Stimulated activated CD4-positive, alpha-beta T cell treated with anti-CD3 and anti-CD28 coated beads, TNF-alpha, amount 100 ng/mL, for 48 hours (primary cell): ENCODE results near the gene URI1.
"Not testable (repeated sequence)": the region's sequence is repeated elsewhere in the genome, so short reads cannot be mapped to it uniquely, and the experiment has no call there.

Source experiments
- DNase-seq, 3 donors: peaks; one replicate each; pipeline ENCODE4 v3.0.0-alpha.2; 2020; ENCODE audit warnings: low read depth in 3 of 3

URI1 gene

DNA sequence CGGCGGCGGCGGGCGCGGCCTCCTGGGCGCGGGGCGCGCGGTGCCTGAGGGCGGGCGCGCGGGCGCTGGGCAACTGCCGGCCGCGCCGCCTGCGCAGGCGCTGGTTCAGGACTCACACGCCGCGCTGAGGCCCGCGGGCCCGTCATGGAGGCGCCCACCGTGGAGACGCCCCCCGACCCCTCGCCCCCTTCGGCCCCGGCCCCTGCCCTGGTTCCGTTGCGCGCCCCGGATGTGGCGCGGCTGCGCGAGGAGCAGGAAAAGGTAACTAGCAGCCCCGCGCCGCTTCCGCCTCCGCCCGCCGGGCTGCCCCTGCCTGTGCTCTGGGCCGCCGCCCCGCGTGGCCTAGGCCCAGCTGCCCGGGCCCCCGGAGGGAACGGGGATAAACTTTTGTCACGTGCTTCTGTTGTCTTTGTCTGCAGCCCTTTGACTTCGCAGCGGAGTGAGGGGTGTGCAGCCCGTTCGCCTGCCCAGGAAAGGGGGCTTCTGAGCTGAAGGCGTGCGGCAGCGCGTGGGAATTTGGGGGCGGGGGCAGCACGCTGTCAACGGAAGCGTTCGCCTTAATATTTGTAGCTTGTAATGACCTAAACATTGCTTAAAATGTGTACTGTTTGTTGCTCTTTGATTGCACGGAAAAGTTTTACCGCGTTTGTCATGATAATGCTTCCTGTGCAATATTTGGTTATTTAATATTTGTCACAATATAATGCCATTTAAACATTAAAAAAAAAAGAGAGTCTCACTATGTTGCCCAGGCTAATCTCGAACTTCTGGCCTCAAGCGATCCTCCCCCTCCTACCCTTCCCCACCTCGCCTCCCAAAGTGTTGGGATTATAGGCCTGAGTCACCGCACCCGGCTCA, 594 bp downstream of the URI1 start:
- DNase-seq = peak; percentile 46 to 64 (median 48)

DNA sequence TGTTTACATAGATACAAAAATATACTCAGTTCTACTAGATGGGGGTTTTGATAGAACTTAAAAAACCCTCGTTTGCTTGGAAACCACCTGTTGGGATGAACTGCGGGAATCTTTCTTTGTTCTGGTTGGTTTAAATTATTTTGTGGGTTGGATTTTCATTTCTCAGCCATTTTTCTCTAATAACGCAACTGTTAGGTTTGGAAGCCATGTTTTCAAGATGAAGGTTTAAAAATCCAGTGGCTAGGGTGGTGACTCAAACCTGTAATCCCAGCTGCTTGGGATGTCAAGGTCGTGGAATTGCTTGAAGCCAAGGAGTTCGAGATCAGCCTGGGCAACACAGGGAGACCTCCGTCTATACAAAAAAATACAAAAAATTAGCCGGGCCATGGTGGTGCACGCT, 1.6 kb downstream of the URI1 start:
- DNase-seq = no peak

DNA sequence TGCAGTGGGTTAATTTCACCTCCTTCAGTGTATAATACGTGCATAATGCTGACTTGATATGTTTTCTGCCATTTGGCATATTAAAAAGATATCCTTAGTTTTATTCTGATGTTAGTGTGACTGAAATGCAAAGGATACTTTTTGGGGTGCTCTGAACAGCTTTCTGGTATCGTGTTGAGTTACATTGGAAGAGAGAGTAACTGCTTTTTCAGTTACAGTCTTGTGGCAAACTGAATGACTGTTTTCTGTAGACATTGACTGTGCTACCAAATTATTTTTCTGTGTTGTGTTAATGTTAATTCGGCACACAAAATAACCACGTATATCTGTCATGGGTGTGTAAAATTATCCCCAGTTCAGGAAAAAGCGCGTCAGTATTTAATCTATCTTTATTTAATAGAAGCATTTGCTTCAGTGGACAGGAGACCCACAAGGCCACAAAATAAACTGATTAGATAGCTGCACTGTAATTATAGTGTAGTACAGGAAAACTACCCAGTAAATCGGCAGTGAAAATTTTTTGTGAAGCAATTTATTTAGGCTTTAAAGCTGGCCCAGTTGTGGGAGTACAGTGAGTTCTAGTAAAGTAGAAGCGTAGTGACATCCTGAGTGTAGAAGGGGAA, 2.5 kb downstream of the URI1 start:
- no peak for DNase-seq

DNA sequence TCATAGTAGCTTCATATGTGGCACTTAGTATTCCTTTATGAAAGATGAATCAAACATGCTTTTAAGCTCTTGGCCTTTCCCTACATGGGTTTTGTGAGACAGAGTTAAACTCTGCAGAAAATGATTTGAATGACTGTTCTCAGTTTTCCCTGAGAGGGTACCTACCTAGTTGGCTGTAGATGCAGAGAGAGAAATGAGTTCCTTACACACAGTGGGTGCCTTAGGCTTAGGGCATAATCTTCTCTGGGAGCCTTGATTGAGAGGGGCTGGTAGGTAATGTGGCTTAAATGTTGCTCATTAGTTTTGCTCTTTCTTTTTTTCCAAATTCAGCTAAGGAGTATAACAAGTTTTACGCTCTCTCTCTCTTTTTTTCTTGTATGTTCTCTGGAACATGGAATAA, 3.0 kb downstream of the URI1 start:
- no peak for DNase-seq

DNA sequence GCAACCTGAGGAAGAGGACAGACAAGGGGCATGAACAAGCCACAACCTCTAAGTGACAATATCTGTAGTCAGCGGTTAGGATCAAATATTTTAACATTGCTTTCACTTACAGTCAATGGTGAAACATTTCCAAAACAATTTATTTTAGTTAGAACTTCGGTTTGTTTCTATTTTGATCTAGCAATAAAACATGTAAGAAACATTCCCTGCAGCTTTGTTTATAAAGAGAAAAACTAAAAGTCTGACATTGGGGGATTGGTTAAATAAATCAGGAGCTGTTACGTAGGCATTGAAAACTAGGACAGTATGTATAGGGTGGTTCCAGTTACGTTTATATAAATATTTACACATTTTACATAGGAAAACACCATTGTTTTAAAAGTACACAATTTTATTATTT, 3.4 kb downstream of the URI1 start:
- no peak for DNase-seq

DNA sequence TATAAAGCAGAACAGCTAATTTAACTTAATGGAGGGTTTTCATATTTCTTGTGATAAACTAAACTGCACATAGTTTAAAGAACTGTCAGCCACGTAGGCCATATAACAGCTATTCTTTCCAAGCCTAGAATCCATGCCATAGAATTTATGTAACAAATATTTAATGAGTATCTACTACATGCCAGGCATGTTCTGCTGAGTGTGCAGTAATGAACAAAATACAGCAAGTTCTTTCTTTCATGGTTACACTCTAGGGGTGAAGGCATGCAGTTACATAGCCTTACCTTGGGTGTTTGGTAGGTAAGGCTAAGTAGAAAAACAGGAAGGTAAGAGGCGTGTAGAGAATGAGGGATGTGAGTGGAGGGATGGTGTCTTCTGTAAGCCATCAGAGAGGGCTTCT, 4.6 kb downstream of the URI1 start:
- DNase-seq = no peak

DNA sequence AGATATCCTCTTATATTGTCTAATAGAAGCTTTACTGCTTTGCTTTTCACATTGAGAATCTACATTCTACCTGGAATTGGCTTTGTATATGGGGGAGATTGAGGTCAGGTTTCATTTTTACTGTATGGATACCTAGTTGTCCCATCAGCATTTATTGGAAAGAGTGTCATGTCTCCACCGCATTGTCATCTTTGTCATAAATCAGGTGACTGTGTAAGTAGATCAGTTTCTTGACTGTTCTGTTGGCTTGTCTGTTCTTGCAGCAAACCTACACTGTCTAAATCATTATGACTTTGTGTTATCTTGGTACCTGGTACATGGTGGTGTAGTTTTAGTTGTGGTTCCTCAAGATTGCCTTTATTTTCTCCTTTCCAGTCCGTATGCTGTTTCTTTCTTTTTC, 5.8 kb downstream of the URI1 start:
- DNase-seq = no peak

DNA sequence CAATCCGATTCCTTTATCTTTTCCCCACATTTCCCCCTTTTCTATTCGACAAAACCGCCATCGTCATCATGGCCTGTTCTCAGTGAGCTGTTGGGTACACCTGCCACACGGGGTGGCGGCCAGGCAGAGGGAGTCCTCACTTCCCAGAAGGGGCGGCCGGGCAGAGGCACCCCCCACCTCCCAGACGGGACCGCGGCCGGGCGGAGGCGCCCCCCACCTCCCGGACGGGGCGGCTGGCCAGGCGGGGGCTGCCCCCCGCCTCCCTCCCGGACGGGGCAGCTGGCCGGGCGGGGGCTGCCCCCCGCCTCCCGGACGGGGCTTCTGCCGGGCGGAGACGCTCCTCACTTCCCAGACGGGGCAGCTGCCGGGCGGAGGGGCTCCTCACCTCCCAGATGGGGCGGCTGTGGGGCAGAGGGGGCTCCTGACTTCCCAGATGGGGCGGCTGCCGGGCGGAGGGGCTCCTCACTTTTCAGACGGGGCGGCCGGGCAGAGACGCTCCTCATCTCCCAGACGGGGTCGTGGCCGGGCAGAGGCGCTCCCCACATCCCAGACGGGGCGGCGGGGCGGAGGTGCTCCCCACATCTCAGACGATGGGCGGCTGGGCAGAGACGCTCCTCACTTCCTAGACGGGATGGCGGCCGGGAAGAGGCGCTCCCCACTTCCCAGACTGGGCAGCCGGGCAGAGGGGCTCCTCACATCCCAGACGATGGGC, 6.9 kb downstream of the URI1 start:
- not testable (repeated sequence) for DNase-seq

DNA sequence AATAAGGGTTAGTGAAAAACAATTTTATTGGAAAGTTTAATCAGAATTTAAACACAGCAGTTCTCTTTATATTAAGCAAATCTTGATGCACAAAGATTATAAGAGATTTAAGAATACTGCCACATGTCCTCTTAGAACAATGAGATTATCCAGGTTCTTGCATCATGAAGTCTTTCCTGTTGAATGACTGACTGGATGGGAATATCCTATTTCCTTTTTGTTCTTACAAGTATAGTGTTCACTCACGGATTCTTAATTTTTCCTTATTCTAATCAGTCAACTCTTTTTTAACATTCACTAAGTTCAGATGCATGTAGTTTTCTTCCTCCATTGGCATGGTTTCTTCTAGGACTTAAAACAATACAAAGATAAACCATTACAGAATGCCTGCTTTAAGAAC, 10.1 kb downstream of the URI1 start:
- DNase-seq = no peak

DNA sequence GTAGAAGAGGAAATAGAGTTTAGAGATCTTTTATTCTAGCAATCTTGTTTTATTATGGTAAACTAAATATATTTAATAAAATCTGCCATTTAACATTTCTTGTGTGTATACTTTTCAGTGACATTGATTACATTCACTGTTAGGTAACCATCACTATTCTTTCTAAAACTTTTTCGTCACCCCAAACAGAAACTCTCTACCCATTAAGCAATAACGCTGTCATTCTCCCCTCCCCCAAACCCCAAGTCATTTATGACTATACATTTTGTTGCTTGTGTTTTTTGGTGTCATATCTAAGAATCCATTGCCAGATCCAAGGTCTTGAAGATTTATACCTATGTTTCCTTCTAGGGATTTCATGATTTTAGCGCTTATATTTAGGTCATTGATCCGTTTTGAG, 10.6 kb downstream of the URI1 start:
- no peak for DNase-seq

DNA sequence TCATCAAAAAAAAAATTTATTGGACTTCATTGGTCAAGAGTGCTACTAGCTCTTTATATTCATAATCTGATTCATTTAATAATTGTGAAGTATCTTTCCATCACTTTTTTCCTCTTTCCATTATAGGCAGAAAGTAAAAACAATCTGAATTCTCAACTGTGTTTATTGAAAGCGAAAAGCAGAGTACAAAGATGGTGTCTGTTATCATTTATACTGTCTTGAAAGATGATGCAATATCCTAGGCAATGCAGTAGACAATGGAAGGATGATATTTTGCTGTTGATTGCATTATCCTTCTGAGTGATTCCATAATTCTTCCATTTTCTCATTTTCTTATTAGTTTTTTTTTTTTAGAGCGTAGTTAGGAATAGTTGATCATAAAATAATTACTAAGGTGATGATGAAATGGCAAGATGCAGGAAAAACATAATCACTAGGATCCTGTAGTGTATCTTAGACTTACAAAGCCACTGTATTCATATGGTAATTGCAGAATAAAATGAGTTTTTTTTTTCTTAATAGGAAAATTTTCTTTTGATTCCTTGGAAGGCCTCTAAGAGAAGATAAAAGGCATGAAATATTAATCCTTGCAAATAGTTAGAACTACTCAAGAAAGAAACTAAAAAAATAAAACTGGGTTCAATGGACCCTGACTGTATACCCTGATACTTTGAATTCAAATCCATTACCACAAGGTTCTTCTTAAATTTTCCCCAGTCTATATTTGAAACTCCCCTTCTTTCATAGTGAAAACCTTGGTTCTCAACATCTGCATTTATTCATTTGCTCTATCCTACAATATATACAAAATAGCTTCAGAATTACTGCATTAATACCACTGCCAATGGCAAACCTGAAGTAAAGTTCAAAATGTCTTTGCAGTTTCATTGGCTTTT, 11.6 kb downstream of the URI1 start:
- DNase-seq = no peak

DNA sequence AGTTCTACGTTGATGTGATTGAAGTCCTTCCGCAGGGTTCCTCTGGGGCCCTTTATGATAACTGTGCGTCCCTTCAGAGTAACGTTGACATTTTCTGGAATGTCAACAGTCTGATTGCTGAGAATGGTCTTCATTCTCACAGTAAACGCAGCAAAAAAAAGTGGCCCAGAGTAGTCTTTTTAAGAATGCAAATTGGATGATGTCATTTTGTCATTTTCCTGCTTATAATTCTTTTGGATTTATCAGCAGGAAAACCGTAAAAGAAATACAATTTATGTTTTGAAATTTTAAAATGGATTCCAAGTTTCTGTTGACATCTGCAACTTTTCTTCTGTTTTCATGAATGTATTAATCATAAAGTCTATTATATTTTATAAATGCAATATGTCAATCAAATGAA, 14.8 kb downstream of the URI1 start:
- no peak for DNase-seq

DNA sequence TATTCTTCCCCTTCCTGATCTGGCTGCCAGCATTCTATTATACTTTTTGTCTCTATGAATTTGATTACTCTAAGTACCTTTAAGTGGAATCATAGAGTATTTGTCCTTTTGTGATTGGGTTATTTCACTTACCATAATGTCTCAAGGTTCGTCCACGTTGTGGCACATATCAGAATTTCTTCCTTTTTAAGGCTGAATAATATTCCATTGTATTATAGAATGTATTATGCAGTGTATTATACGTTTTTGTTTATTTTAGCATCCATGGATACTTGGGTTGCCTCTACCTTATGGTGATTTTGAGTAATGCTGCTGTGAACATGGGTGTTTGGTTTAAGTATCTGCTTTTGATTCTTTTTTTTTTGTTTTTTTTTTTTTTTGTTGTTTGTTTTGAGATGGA, 19.3 kb downstream of the URI1 start:
- DNase-seq = no peak

DNA sequence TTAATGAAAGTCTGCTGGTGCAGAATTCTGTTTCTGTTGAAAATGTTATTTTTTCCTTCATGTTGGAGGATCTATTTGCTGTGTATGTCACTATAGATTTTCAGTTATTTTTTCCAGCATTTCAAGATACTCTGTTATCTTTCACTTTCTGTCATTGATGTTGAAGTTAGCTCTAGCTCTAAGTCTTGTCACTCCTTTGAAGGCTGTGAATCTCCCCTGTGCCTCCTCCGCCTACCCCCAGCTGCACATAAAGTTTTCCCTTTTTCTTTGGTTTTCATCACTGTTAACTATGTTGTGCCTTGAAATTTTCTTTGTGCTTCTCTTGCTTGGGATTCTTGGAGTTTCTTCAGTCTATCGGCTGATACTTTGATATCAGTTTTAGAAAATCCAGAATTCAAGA, 20.8 kb downstream of the URI1 start:
- no peak for DNase-seq

DNA sequence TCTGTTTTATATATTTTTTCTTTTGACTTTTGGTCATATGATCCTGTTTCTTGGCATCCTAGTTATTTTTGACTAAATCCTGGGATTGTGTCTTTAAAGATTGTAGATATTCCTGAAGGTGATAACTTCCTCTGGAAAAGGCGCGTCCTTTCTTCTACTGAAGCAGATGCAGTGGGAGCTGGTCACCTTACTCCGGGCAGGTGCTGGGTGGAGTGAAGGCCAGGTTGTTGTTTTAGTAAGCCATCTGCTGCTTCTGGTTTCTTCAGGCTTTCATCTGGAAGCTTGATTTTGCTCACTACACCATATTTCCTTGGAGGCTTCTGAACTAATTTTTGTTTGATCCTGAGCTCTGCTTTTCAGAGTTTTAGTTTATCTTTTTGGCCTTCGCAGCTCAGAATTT, 21.5 kb downstream of the URI1 start:
- no peak for DNase-seq

DNA sequence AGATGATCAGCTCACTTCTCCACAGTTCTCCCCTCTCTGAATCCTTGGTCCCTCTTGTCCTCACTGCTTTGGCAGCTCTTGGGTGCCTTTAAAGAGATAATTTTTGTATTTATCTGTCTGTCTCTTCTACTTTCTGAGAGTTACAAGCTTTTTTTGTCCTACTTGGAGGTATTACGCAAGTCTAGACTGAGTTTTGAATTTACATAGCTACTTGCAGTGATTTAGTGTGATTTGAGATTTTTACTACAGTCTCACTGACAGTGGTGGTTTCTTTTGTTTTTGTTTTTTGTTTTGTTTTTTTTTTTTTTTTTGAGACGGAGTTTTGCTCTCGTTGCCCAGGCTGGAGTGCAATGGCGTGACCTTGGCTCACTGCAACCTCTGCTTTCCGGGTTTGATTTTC, 22.1 kb downstream of the URI1 start:
- DNase-seq = no peak

DNA sequence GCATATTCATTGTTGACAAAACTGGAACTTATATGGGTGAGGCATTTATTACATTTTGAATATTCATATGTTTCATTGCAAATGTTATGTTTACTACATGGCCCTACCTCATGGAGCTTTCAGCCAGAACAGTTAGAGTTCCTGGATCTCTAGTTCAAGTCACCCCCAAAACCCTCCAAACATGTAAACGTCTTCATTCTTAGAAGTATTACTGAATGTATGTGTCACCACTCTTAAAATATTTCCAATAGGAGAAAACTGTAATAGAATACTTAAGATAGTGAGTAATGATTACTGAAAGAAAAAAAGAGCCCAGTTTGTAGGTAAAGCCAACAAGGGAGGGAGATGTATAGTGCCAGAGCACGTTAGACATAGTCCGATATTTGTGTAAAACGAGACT, 23.5 kb downstream of the URI1 start:
- DNase-seq = no peak

DNA sequence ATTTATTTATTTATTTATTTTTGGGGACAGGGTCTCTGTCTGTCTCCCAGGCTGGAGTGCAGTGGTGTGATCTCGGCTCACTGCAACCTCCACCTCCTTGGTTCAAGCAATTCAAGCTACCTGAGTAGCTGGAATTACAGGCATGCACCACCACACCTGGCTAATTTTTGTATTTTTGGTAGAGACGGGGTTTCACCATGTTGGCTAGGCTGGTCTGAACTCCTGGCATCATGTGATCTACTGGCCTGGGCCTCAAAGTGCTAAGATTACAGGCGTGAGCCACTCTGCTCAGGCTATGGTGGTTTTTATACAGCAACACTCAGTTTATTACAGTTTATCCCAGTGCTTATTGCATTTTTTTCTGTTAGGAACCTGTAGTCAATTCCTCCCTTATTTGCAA, 24.1 kb downstream of the URI1 start:
- DNase-seq = not testable (repeated sequence)

DNA sequence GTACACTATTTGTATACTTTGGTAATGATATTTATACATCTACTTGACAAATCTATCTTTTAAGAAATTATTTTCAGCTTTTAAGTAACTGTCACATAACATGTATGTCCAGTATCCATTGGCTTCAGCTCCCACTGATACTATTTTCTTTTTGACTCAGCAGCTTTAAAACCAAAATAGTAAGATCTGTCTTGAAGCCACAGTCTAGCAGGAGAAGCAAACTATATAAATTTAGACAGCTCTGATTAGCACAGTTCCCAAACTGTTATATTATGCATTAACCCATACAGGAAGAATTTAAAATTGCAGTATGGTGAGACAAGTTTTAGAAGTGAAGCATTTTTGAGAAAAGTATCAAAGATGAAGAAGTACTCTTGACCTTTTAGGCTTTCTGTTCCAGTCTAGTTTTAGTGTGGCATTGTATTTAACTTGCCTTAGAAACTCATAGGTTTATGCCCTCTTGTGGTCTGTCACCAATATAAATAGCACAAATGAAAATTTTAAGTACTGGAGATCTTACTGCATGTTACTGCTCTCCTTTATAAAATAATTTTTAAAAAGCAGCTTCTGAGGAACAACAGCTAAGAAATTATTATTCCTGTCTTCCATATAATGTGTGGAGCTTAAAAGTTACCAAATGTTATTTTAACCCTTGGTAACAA, 24.7 kb downstream of the URI1 start:
- no peak for DNase-seq

DNA sequence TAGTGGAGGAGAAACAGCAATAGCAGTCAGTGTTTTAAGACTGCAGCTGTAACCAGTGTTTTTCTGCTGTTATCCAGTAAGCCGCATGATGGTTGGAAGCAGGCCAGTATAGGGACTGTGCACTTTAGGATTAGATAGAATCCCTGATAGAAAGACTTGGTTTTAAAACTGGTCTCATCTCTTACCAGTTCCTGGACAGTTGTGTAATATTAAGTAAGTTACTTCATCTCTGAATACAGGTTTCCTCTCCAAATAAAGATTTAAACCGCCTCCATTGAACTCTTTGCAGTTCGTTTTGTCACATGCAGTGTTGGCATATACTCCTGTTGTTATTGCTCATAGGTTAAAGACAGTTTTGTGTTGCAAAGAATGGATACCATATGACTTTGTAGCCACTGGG, 25.6 kb downstream of the URI1 start:
- DNase-seq = no peak

DNA sequence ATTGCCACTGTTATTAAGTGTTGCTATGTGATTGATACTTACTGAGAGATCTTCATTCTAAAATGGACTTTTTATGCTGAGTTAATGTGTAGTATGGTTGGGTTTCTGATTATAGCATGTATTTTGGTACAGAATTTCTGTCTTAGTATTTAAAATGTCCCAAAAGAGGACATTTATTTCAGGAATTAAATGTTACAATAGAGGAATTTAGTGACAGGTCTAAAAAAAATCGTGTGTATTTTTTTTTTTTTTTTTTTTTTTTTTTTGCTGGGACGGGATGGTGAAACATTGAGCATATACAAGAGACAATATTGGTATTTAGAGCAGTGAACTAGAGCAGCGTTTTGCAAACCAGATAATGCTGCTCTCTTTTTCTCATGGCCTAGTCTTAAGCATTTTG, 27.9 kb downstream of the URI1 start:
- DNase-seq = no peak
